ENCODE results near the gene ICOS. TPM values are rescaled to one million over a fixed set of nuclear protein-coding genes. Genes with fewer than 3 reads are reported as not detected.
"Not testable (repeated sequence)": the region's sequence is repeated elsewhere in the genome, so short reads cannot be mapped to it uniquely, and the experiment has no call there.

The ICOS gene
- total RNA-seq, 1 experiment from 2014 or later: not detected

- H3K4me1 ChIP-seq: peaks cover 5% of the 10 kb centered on the region; the same call in 1 of the 2 replicates
- peaks cover 3% of the 10 kb centered on the region for H3K36me3 Mint-ChIP-seq (ENCODE audit: insufficient read depth, unreplicated experiment)
- intact Hi-C loops (cut with micrococcal nuclease; ENCODE audit: unreplicated experiment): no loop called here
- POLR2A ChIA-PET: no interaction called here
- no peak overlapping the region for H3K27ac Mint-ChIP-seq (ENCODE audit: unreplicated experiment)
- CTCF ChIA-PET: no interaction called here
- H3K9me3 Mint-ChIP-seq (ENCODE audit: unreplicated experiment): no peaks in the 10 kb centered on the region
- peaks cover 4% of the 10 kb centered on the region for H3K4me1 Mint-ChIP-seq (ENCODE audit: low read depth, unreplicated experiment)
- BruUV-seq (replicated peaks): no TSS peak
- TF ChIP-seq CTCF (IDR thresholded peaks at IDR 0.05; ENCODE audit: insufficient read depth in 1 of 2, low read depth in 1 of 2, low read length in 1 of 2, severe bottlenecking in 1 of 2, unreplicated experiment in 1 of 2): no peak
- DNase-seq: no peak
- peaks cover 12% of the 10 kb centered on the region for H3K27me3 Mint-ChIP-seq (ENCODE audit: insufficient read depth, unreplicated experiment)
- no peak overlapping the region for H3K4me3 Mint-ChIP-seq (ENCODE audit: unreplicated experiment)
- no peaks in the 10 kb centered on the region for H3K27me3 ChIP-seq (replicated peaks; ENCODE audit: control insufficient read depth, insufficient read depth, low read length)
- H3K4me3 ChIP-seq (ENCODE audit: low read depth, low read length): no peak overlapping the region
- no peaks in the 10 kb centered on the region for H3K36me3 ChIP-seq (ENCODE audit: control insufficient read depth, insufficient read depth, low read length)
- H3K9me3 ChIP-seq: no peaks in the 10 kb centered on the region
These were observed 17.7 kb upstream of the ICOS start for GRCh38 chr2:203918839-203919238.

GRCh38 chr2:203925512-203926158 lies 10.9 kb upstream of the ICOS start:
- Mint-ChIP-seq H3K9me3 (ENCODE audit: unreplicated experiment) (no peaks in the 10 kb centered on the region), H3K36me3 (ENCODE audit: insufficient read depth, unreplicated experiment) (no peaks in the 10 kb centered on the region), H3K27me3 (ENCODE audit: insufficient read depth, unreplicated experiment) (peaks cover 7% of the 10 kb centered on the region), H3K4me3 (ENCODE audit: unreplicated experiment) (no peak overlapping the region), H3K4me1 (ENCODE audit: low read depth, unreplicated experiment) (no peaks in the 10 kb centered on the region), H3K27ac (ENCODE audit: unreplicated experiment) (no peak overlapping the region)
- H3K4me1 ChIP-seq: no peaks in the 10 kb centered on the region
- POLR2A ChIA-PET: no interaction called here
- intact Hi-C loops (cut with micrococcal nuclease; ENCODE audit: unreplicated experiment): no loop called here
- H3K9me3 ChIP-seq: no peaks in the 10 kb centered on the region
- H3K4me3 ChIP-seq (ENCODE audit: low read depth, low read length): no peak overlapping the region
- H3K27me3 ChIP-seq (replicated peaks; ENCODE audit: control insufficient read depth, insufficient read depth, low read length): no peaks in the 10 kb centered on the region
- no peaks in the 10 kb centered on the region for H3K36me3 ChIP-seq (ENCODE audit: control insufficient read depth, insufficient read depth, low read length)
- DNase-seq: no peak
- no TSS peak for BruUV-seq (replicated peaks)
- no peak for TF ChIP-seq CTCF (IDR thresholded peaks at IDR 0.05; ENCODE audit: insufficient read depth in 1 of 2, low read depth in 1 of 2, low read length in 1 of 2, severe bottlenecking in 1 of 2, unreplicated experiment in 1 of 2)
- CTCF ChIA-PET: no interaction called here

GRCh38 chr2:203928849-203929248 lies 7.7 kb upstream of the ICOS start:
- H3K4me3 ChIP-seq (ENCODE audit: low read depth, low read length): no peak overlapping the region
- Mint-ChIP-seq H3K9me3 (ENCODE audit: unreplicated experiment) (no peaks in the 10 kb centered on the region), H3K4me1 (ENCODE audit: low read depth, unreplicated experiment) (no peaks in the 10 kb centered on the region), H3K27me3 (ENCODE audit: insufficient read depth, unreplicated experiment) (peaks cover 3% of the 10 kb centered on the region), H3K4me3 (ENCODE audit: unreplicated experiment) (no peak overlapping the region), H3K27ac (ENCODE audit: unreplicated experiment) (no peak overlapping the region), H3K36me3 (ENCODE audit: insufficient read depth, unreplicated experiment) (no peaks in the 10 kb centered on the region)
- intact Hi-C loops (cut with micrococcal nuclease; ENCODE audit: unreplicated experiment): no loop called here
- no peak for DNase-seq
- BruUV-seq (replicated peaks): no TSS peak
- peak; percentile 14 to 47 for TF ChIP-seq CTCF (IDR thresholded peaks at IDR 0.05; ENCODE audit: insufficient read depth in 1 of 2, low read depth in 1 of 2, low read length in 1 of 2, severe bottlenecking in 1 of 2, unreplicated experiment in 1 of 2)
- no peaks in the 10 kb centered on the region for H3K9me3 ChIP-seq
- ChIA-PET CTCF (interaction anchor here (0.7 kb wide), 1 partner anchor 19 kb away, joined by 3 read pairs; no protein-coding TSS in a partner anchor), POLR2A (no interaction called here)
- no peaks in the 10 kb centered on the region for H3K36me3 ChIP-seq (ENCODE audit: control insufficient read depth, insufficient read depth, low read length)
- H3K4me1 ChIP-seq: no peaks in the 10 kb centered on the region
- no peaks in the 10 kb centered on the region for H3K27me3 ChIP-seq (replicated peaks; ENCODE audit: control insufficient read depth, insufficient read depth, low read length)

GRCh38 chr2:203931262-203931661 lies 5.3 kb upstream of the ICOS start:
- H3K9me3 Mint-ChIP-seq (ENCODE audit: unreplicated experiment); H3K4me3 ChIP-seq (ENCODE audit: low read depth, low read length); H3K36me3 Mint-ChIP-seq (ENCODE audit: insufficient read depth, unreplicated experiment); H3K27me3 ChIP-seq (replicated peaks; ENCODE audit: control insufficient read depth, insufficient read depth, low read length); H3K4me3 Mint-ChIP-seq (ENCODE audit: unreplicated experiment); H3K27me3 Mint-ChIP-seq (ENCODE audit: insufficient read depth, unreplicated experiment); DNase-seq; BruUV-seq (replicated peaks); intact Hi-C loops (cut with micrococcal nuclease; ENCODE audit: unreplicated experiment); H3K27ac Mint-ChIP-seq (ENCODE audit: unreplicated experiment); H3K9me3 ChIP-seq; H3K4me1 ChIP-seq; H3K36me3 ChIP-seq (ENCODE audit: control insufficient read depth, insufficient read depth, low read length); POLR2A ChIA-PET; CTCF ChIA-PET; H3K4me1 Mint-ChIP-seq (ENCODE audit: low read depth, unreplicated experiment): not testable (repeated sequence)

Measured in Caco-2 (cell line).